Measurements from ENCODE around the gene RAPGEF4. TPM values are rescaled to one million over a fixed set of nuclear protein-coding genes. Genes with fewer than 3 reads are reported as not detected.

RAPGEF4 gene
- total and polyA plus RNA-seq, 2 of the 8 experiments (the other 6 are each of a cell fraction or from before 2014, with no cell fraction given): 1.2 to 2.6 TPM

GRCh38 chr2:172955587-172955986 is 219.9 kb downstream of the RAPGEF4 start:
- ChIA-PET POLR2A (ENCODE audit: partially characterized antibody) (no interaction called here), CTCF (ENCODE audit: partially characterized antibody) (interaction anchor here (0.7 to 1.1 kb wide), 2 partner anchors 10 to 19 kb away, joined by 3 read pairs; no protein-coding TSS in a partner anchor)
- H2BK20ac ChIP-seq (ENCODE audit: low read length): no peak overlapping the region
- no peak for FAIRE-seq
- no peaks in the 10 kb centered on the region for H3K79me2 ChIP-seq (ENCODE audit: control insufficient read depth in 1 of 2, insufficient read depth in 2 of 2, low read length in 2 of 2)
- no peak overlapping the region for H3K4me3 ChIP-seq (ENCODE audit: extremely low read depth in 1 of 4, insufficient read depth in 2 of 4, low read depth in 3 of 4, low read length in 4 of 4)
- WGBS, 2 experiments (ENCODE audit: extremely low coverage in 1 of 2, insufficient coverage in 1 of 2, insufficient read length in 1 of 2, insufficient replicate concordance in 2 of 2, low coverage in 1 of 2, low lambda C conversion rate in 2 of 2, missing lambda C conversion rate in 1 of 2): 82% methylated on average over 11 of the region's 11 CpGs; no CpG with 5 or more reads in 1 of the 2 experiments
- no peak overlapping the region for H2BK5ac ChIP-seq (ENCODE audit: low read depth, low read length)
- H3K14ac ChIP-seq (ENCODE audit: insufficient read length): no peak overlapping the region
- H4K5ac ChIP-seq (ENCODE audit: insufficient read length, low read depth, low read length): no peak overlapping the region
- H3K4me1 ChIP-seq (replicated peaks in 1 of 4; ENCODE audit: control insufficient read depth in 3 of 4, insufficient read depth in 4 of 4, low read length in 3 of 4): no peaks in the 10 kb centered on the region; a peak in 1 of 7 replicates
- no peak overlapping the region for H3K27ac ChIP-seq (ENCODE audit: low read depth, low read length)
- H3K4ac ChIP-seq (replicated peaks; ENCODE audit: insufficient read length, low read depth, low read length): no peak overlapping the region
- H2AK5ac ChIP-seq (ENCODE audit: low read depth, low read length): no peak overlapping the region
- H2AFZ ChIP-seq (ENCODE audit: low read length): no peak overlapping the region
- no peaks in the 10 kb centered on the region for H3K79me1 ChIP-seq (ENCODE audit: low read depth, low read length)
- H4K8ac ChIP-seq (ENCODE audit: extremely low read depth, insufficient read depth, low read length): no peak overlapping the region
- no peak overlapping the region for H3K23ac ChIP-seq (ENCODE audit: insufficient read length)
- no peaks in the 10 kb centered on the region for H3K36me3 ChIP-seq (ENCODE audit: control insufficient read depth in 2 of 4, insufficient read depth in 4 of 4, low read length in 3 of 4)
- no peaks in the 10 kb centered on the region for H3K9me3 ChIP-seq (ENCODE audit: insufficient read depth in 2 of 2, low read depth in 1 of 2, low read length in 1 of 2)
- no peak for TF ChIP-seq CHD2 (IDR thresholded peaks at IDR 0.05; ENCODE audit: low read length)
- TF ChIP-seq CTCF (IDR thresholded peaks at IDR 0.05; ENCODE audit: control extremely low read depth in 1 of 3, insufficient read depth in 1 of 3, low read depth in 1 of 3, low read length in 3 of 3): no peak
- H2BK15ac ChIP-seq (ENCODE audit: low read length): no peak overlapping the region
- no peak overlapping the region for H3K4me2 ChIP-seq (ENCODE audit: insufficient read depth in 1 of 2, low read depth in 2 of 2, low read length in 2 of 2)
- no peaks in the 10 kb centered on the region for H3K27me3 ChIP-seq (replicated peaks in 1 of 4; ENCODE audit: control insufficient read depth in 3 of 4, extremely low read depth in 1 of 4, insufficient read depth in 3 of 4, low read length in 3 of 4)
- no peaks in the 10 kb centered on the region for H4K20me1 ChIP-seq (replicated peaks in 1 of 2; ENCODE audit: control insufficient read depth in 1 of 2, insufficient read depth in 2 of 2, low read length in 2 of 2)
- no peak overlapping the region for H4K91ac ChIP-seq (replicated peaks; ENCODE audit: insufficient read length, low read length)
- no peaks in the 10 kb centered on the region for H3K23me2 ChIP-seq (ENCODE audit: low read depth, low read length)
- no peak for DNase-seq (ENCODE audit: low read depth in 1 of 2, low spot score in 2 of 2)
- no peak overlapping the region for H3K9ac ChIP-seq (replicated peaks in 1 of 4; ENCODE audit: extremely low read depth in 1 of 4, low read depth in 3 of 4, low read length in 3 of 4)
- H3K18ac ChIP-seq (ENCODE audit: extremely low read depth, low read length): no peak overlapping the region
- no peak overlapping the region for H2BK120ac ChIP-seq (replicated peaks; ENCODE audit: low read depth, low read length)
- no peak overlapping the region for H2BK12ac ChIP-seq (ENCODE audit: low read depth, low read length)
- H3K56ac ChIP-seq (replicated peaks; ENCODE audit: insufficient read length, low read depth, low read length): no peak overlapping the region

All from H1 (cell line).